HG02840 (cell line): Measurements from ENCODE around the gene TNFAIP6.

Experiments
- ATAC-seq: cut with Tn5 transposase; IDR thresholded peaks from one replicate; pipeline ENCODE4 v1.9.1; 2021; ENCODE audit warnings: mild to moderate bottlenecking, moderate library complexity, moderate number of reproducible peaks; ENCODE audit not compliant: unreplicated experiment, low FRiP score

Gene TNFAIP6

GRCh38 chr2:151358166-151358970, 976 bp downstream of the TNFAIP6 start:
- ATAC-seq = no peak

- ATAC-seq = no peak
Observed at GRCh38 chr2:151359768-151360461, 2.5 kb downstream of the TNFAIP6 start.

GRCh38 chr2:151361674-151362370, 4.4 kb downstream of the TNFAIP6 start:
- no peak for ATAC-seq

GRCh38 chr2:151363709-151364108, 6.3 kb downstream of the TNFAIP6 start:
- ATAC-seq = peak; percentile 75

- ATAC-seq = no peak
Observed at GRCh38 chr2:151367571-151367970, 10.2 kb downstream of the TNFAIP6 start.

GRCh38 chr2:151374436-151374835, 17.0 kb downstream of the TNFAIP6 start:
- peak; percentile 98 for ATAC-seq

GRCh38 chr2:151379169-151379568, 21.8 kb downstream of the TNFAIP6 start:
- no peak for ATAC-seq

GRCh38 chr2:151380580-151381235, 23.3 kb downstream of the TNFAIP6 start:
- ATAC-seq = no peak

- no peak for ATAC-seq
Observed at GRCh38 chr2:151381266-151381665, 23.9 kb downstream of the TNFAIP6 start.

GRCh38 chr2:151388011-151388410, 30.6 kb downstream of the TNFAIP6 start:
- ATAC-seq = no peak

- ATAC-seq = no peak
Observed at GRCh38 chr2:151391436-151391835, 34.0 kb downstream of the TNFAIP6 start.

- ATAC-seq = no peak
Observed at GRCh38 chr2:151394509-151394908, 37.1 kb downstream of the TNFAIP6 start.

GRCh38 chr2:151395509-151396374, 38.4 kb downstream of the TNFAIP6 start:
- no peak for ATAC-seq

GRCh38 chr2:151399981-151400380, 42.6 kb downstream of the TNFAIP6 start:
- ATAC-seq = no peak

GRCh38 chr2:151401149-151401548, 43.8 kb downstream of the TNFAIP6 start:
- ATAC-seq = no peak

- ATAC-seq = no peak
Observed at GRCh38 chr2:151403914-151404313, 46.5 kb downstream of the TNFAIP6 start.

GRCh38 chr2:151405376-151405775, 48.0 kb downstream of the TNFAIP6 start:
- no peak for ATAC-seq

GRCh38 chr2:151407281-151407680, 49.9 kb downstream of the TNFAIP6 start:
- no peak for ATAC-seq

GRCh38 chr2:151408788-151409600, 51.6 kb downstream of the TNFAIP6 start:
- no peak for ATAC-seq
